DMS 273 treated with DMSO at 0.1 percent for 48 hours (cell line): ENCODE measurements around the gene GRIN2A.

Source experiments
- DNase-seq: peaks from one replicate; lab custom pipeline; 2025; lab: John Stamatoyannopoulos, UW

GRIN2A gene

DNA sequence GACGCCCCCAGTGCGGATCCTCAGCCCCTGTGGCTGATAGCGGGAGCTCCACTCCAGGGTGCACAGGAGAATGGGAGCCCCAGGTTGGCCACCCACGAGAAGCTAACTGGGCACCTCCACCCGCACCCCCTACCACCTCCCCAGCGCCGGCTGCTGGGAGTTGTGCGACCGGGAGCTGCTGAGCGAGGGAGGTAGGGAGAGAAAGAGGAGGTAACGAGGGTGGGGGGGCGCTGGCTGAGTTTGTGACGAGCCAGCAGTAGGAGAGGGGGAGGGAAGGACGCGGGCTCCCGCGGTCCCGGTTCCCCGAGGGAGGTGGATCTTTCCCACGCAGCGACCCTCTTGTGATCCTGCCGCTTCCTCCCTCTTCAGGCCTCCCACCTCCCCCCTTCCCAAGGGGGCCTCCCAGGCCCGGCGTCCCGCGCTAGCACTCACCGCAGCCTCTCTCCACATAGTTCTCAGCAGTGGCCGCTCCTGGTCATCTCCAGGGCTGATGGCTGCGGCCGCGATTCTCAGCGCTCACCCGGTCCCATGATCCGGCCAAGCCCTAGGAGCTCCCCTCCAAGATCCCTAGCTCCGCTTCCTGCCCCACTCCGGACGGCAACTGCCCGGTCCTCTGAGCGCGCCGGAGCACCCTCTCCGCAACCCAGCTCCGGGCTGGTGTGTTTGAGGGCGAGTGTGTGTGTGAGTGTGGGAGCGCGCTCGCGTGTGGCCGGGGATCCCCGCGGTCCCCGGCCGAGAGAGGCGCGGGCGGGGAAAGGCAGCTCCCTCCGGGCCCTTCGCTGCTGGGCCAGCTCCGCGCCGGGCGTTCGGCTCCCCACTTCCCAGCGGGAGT lies at the start of gene GRIN2A:
Gene GRIN2A (minus strand): TSS at position 207 of the 832 bp plus-strand sequence. CDS start 2,017 bp downstream, outside the sequence.
- DNase-seq = no peak

DNA sequence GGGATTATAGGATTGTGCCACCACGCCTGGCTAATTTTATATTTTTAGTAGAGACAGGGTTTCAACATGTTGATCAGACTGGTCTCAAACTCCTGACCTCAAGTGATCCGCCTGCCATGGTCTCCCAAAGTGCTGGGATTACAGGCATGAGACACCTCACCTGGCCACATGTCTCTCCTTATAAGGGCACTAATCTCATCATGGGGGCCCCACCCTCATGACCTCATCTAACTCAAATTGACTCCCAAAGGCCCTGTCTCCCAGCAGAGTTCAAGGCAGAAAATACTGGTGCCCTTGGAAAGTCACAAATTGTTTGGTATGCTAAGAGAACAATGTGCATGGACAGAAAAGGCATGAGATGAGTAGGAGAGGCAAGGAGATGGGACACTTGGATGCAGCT lies 49.3 kb upstream of the GRIN2A start:
- no peak for DNase-seq

DNA sequence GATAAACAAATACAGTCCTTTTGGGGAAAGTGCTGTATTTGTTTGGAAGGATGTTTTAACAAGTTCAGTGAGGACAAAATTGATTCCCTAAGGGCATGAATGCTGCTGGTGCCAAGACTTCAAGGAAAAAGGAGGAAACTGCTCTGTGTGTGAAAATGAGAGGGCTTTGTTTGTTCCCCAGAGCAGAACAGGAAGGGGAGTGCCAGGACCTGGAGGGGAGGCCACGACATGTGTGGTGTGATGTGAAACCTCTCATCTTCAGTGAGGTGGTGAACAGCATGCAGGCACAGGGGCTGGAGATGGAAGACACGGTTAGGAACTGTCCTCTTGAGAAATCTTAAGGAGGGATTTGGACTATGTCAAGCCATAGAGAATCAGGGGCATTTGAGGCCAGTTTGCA lies 46.6 kb upstream of the GRIN2A start:
- DNase-seq = no peak

- DNase-seq = no peak
Observed at GRCh38 chr16:10226987-10227306, 44.7 kb upstream of the GRIN2A start.

DNA sequence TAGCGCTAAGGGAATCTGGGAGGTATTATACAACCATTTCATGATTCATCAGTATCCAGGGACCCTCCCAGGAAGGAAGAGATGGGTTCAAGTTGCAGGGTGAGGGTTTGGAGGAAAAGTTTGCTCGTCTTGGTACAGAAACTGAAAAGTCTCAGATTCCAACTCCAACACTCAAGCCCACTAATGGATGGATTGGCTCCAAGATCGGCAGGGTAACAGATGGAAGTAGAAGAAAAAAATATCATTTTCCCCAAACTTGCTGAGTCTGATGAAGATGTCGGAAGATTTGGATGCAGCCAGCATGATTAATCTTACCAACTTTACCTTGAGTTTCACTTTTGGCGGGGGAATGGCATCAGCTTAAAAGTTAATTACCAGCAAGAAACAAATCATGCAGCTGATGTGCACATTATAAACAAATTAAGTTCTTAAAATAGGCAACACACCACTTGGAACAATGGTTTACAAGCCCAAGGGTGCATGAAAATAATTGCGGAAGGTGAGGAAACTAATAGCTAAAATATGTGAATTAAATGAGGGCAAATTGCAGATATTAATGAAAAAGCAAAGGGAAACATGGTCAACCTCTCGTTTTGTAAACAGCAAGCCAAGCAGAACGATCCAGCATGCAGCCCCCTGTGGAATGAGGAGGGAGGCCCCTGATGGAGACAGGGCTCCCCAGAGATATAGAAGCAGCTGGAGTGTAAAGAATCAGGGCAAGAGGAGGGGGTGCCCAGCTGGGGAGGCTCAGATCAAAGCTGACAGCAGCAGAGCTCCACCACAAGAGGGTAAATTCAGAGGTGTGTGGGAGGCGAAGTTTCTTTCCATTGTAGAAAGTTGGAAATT lies 44.1 kb upstream of the GRIN2A start:
- DNase-seq = no peak

GRCh38 chr16:10225653-10226052 lies 43.4 kb upstream of the GRIN2A start:
- DNase-seq = no peak

- DNase-seq = no peak
Observed at GRCh38 chr16:10224850-10225249, 42.6 kb upstream of the GRIN2A start.

DNA sequence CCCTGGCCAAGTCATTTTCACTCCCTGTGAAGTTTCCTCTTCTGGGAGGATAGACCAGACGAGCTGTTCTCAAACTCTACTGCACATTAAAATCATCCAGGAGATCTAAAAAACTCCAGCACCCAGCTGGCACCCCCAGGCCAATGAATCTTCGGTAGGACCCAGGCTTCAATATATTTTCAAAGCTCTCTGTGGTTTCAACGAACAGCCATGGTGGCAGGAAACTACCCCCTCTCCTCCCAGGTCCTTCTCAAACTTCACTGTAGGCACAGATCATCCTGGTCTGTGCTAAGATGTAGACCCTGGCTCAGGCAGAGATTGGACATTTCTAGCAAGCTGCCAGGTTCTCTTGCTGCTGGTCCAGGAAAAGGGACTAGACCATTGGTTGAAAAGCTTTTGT lies 38.7 kb upstream of the GRIN2A start:
- no peak for DNase-seq

DNA sequence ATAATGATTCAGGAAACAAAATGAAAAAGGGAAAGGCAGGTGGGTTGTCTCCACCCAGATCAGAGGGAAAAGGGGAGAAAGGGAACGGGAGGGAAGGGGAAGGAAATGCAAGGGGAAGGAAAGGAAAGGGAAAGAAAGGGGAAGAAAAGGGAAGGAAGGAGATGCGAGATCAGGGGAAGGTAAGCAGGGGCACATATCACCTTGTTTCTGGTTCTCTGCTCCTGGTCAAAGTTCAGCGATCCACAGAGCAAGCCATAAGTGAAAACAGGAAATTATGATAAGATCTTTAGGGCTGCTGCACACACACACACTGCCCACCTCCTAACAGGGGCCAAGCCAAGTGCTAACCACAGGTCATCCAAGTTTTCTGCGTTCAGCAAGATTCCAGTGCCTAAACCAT lies 37.5 kb upstream of the GRIN2A start:
- DNase-seq = no peak

- no peak for DNase-seq
Observed at GRCh38 chr16:10218490-10219206, 36.4 kb upstream of the GRIN2A start.

- DNase-seq = no peak
Observed at GRCh38 chr16:10213748-10214147, 31.5 kb upstream of the GRIN2A start.

DNA sequence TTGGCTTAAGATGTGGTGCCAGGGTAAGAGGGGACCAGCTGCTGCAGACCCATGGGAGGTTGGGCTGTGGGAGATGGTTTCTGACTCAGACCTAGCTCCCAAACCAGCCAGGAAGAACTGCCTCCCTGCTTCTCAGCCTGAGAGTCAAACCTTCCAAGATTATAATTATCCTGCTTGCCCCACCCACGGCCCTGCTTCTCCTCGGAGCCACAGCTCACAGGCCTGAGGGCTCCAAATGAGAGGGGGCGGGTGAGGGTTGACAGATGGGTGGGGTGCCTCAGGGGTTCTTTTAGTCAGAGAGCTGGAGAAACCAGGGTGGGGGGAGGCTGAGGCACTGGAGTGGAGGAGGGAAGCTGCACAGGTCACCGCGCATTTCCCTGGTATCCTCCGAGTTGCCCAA lies 28.7 kb upstream of the GRIN2A start:
- no peak for DNase-seq

GRCh38 chr16:10206865-10207264 lies 24.6 kb upstream of the GRIN2A start:
- no peak for DNase-seq

GRCh38 chr16:10206215-10206614 lies 24.0 kb upstream of the GRIN2A start:
- DNase-seq = no peak

- DNase-seq = no peak
Observed at GRCh38 chr16:10205688-10206087, 23.5 kb upstream of the GRIN2A start.

DNA sequence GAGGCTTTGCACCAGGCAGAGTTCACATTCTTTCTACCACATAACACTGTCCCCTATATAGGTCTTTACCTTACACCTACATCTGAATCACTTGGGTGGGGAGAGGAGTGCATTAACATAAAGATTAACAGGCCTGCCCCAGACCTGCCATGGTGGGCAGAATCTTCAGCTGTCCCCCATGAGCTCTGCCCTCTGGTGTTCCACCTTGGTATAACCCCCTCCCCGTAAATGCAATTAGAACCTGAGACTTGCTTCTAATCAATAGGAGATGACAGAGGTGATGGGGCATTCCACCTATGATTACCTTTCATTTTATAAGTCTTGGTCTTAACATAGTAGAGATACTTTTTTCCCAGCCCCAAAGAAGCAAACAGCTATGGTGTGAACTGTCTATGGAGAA lies 20.4 kb upstream of the GRIN2A start:
- DNase-seq = no peak

- no peak for DNase-seq
Observed at GRCh38 chr16:10200637-10201586, 18.7 kb upstream of the GRIN2A start.

- no peak for DNase-seq
Observed at GRCh38 chr16:10196999-10197398, 14.8 kb upstream of the GRIN2A start.

GRCh38 chr16:10191096-10191495 lies 8.9 kb upstream of the GRIN2A start:
- DNase-seq = no peak

- no peak for DNase-seq
Observed at GRCh38 chr16:10189861-10190390, 7.7 kb upstream of the GRIN2A start.

DNA sequence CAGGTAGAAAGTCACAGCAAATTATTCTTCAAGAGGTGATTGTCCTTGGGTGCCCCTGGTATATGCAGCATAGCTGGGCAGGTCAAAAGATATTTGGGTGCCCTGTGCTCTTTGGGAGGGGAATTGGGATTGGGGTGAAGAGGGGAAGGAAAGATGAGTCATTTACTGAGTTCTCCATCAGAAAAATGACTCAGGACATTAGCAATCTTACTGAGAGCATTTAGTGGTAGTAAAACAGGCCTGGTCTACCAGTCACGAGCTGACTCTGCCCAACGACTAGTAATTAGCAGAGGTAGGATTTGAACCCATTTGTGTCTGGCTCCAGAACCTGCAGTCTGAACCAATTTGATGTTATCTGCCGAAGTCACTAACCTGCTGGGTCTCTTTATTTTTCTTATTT lies 6.0 kb upstream of the GRIN2A start:
- DNase-seq = no peak
